HepG2 (cell line): Measurements from ENCODE around the gene CCDC28A. TPM values are rescaled to one million over a fixed set of nuclear protein-coding genes. Genes with fewer than 3 reads are reported as not detected.
A peak's percentile ranks its signal among the peaks of the same experiment; 100 is the strongest.

Experiments
- ELF3 ChIP-seq: IDR thresholded peaks from 2 replicates; pipeline ENCODE4 v1.6.1; 2016; ENCODE audit warnings: missing genetic modification reagents, missing compliant biosample characterization
- GATAD2A ChIP-seq: IDR thresholded peaks from 2 replicates; pipeline ENCODE4 v1.6.1; 2016
- GTF3A ChIP-seq: sonication (generic); formaldehyde crosslinking; conservative IDR thresholded peaks from 2 replicates; pipeline ENCODE4 v1.4.0; 2020; ENCODE audit warnings: mild to moderate bottlenecking, missing genetic modification reagents
- HES4 ChIP-seq: sonication (generic); formaldehyde crosslinking; IDR thresholded peaks from 2 replicates; pipeline ENCODE4 v1.9.0; 2021; ENCODE audit warnings: mild to moderate bottlenecking, missing genetic modification reagents, borderline replicate concordance
- ISL2 ChIP-seq: sonication (generic); formaldehyde crosslinking; IDR thresholded peaks from 2 replicates; pipeline ENCODE4 v1.5.0; 2020; ENCODE audit warnings: missing genetic modification reagents
- KLF15 ChIP-seq: sonication (generic); formaldehyde crosslinking; IDR thresholded peaks from 2 replicates; pipeline ENCODE4 v1.8.1; 2023; ENCODE audit warnings: borderline replicate concordance, mild to moderate bottlenecking, inconsistent platforms, missing genetic modification reagents, mixed read lengths
- PLRG1 ChIP-seq: fragments of 450-650 bp; conservative IDR thresholded peaks from 2 replicates; pipeline ENCODE4 v1.6.1; 2016
- SKI ChIP-seq: fragments of 450-650 bp; IDR thresholded peaks from one replicate; pipeline ENCODE4 v1.6.1; 2018; ENCODE audit warnings: mild to moderate bottlenecking; ENCODE audit not compliant: partially characterized antibody
- SOX13 ChIP-seq, 3 experiments: fragments of 450-650 bp in 1 of 3; sonication (generic) in 1 of 3; formaldehyde crosslinking in 1 of 3; IDR thresholded peaks in 2 of 3; conservative IDR thresholded peaks in 1 of 3; 2 replicates each; pipeline versions ENCODE4 v1.5.0 to v1.6.1; 2016 to 2020; ENCODE audit warnings: antibody characterized with exemption in 1 of 3, mild to moderate bottlenecking in 1 of 3, missing compliant biosample characterization in 1 of 3, missing genetic modification reagents in 1 of 3, moderate library complexity in 1 of 3
- WIZ ChIP-seq: sonication (generic); formaldehyde crosslinking; IDR thresholded peaks from 2 replicates; pipeline ENCODE4 v1.5.1; 2020; ENCODE audit warnings: mild to moderate bottlenecking, missing genetic modification reagents
- ZNF20 ChIP-seq: sonication (generic); formaldehyde crosslinking; IDR thresholded peaks from 2 replicates; pipeline ENCODE4 v1.4.0; 2020; ENCODE audit warnings: mild to moderate bottlenecking, moderate library complexity, missing genetic modification reagents
- ZNF776 ChIP-seq: sonication (generic); formaldehyde crosslinking; IDR thresholded peaks from 2 replicates; pipeline ENCODE4 v1.4.0; 2020; ENCODE audit warnings: mild to moderate bottlenecking, missing genetic modification reagents
- polyA plus RNA-seq, 8 experiments: library from polyadenylated mRNA; depleted of rRNA in 3 of 8; stranded (reverse) in 7 of 8; unstranded in 1 of 8; fragments of >200 nt; fragmentation: Illumina TruSeq in 4 of 8; extraction: Trizol in 4 of 8; gene quantifications; 2 replicates each; pipeline versions ENCODE4 v1.2.1 to v1.2.3, GENCODE V29; 2011 to 2016; ENCODE audit warnings: low read depth in 4 of 8, missing spikeins in 1 of 8, mixed read lengths in 1 of 8; ENCODE audit not compliant: insufficient read depth in 1 of 8
- total RNA-seq, 5 experiments: library from RNA; depleted of rRNA; stranded (reverse); fragments of >200 nt; fragmentation: Illumina TruSeq; extraction: Trizol; gene quantifications; 2 replicates each; pipeline ENCODE4 v1.2.3, GENCODE V29; 2016; ENCODE audit warnings: low read depth in 1 of 5
- TF ChIP-seq, protein P1 (sequence below): sonication (generic); formaldehyde crosslinking; IDR thresholded peaks from 2 replicates; pipeline ENCODE4 v1.9.0; 2021; ENCODE audit warnings: missing genetic modification reagents, borderline replicate concordance
- TF ChIP-seq, protein P2 (sequence below): sonication (generic); formaldehyde crosslinking; IDR thresholded peaks from 2 replicates; pipeline ENCODE4 v1.5.0; 2020; ENCODE audit warnings: mild to moderate bottlenecking, missing genetic modification reagents
- TF ChIP-seq, protein P3 (sequence below): sonication (generic); formaldehyde crosslinking; IDR thresholded peaks from 2 replicates; pipeline ENCODE4 v1.5.0; 2020; ENCODE audit warnings: mild to moderate bottlenecking, missing genetic modification reagents
- TF ChIP-seq, protein P4 (sequence below): sonication (generic); formaldehyde crosslinking; conservative IDR thresholded peaks from 2 replicates; pipeline ENCODE4 v1.4.0; 2020; ENCODE audit warnings: missing genetic modification reagents
- TF ChIP-seq, protein P5 (sequence below): sonication (generic); formaldehyde crosslinking; IDR thresholded peaks from 2 replicates; pipeline ENCODE4 v1.8.1; 2022; ENCODE audit warnings: mild to moderate bottlenecking, missing genetic modification reagents
- TF ChIP-seq, protein P6 (sequence below): sonication (generic); formaldehyde crosslinking; IDR thresholded peaks from 2 replicates; pipeline ENCODE4 v1.5.0; 2020; ENCODE audit warnings: mild to moderate bottlenecking, low read depth, missing genetic modification reagents, borderline replicate concordance

CCDC28A gene
- total and polyA plus RNA-seq, 2 of the 13 experiments (the other 11 are each of a cell fraction or from before 2014, with no cell fraction given): 15.8 TPM

DNA sequence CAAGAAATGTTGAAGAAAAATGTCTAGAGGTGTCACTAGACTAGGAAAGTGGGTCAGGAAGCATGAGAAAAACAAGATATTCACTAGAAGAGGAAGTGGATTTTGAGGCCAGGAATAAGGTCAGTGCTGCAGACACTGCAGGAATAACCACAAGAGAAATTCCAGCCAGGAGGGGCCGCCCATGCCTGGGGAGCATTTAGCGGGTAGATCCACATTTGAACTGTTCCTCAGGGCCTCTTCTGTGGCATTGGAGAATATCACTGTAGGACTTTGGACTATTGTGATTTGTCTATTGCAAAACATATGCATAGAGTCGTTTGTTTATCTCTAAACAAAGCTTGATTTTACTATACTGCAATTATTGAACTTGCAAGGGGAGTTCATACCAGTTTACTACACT lies 49.6 kb upstream of the CCDC28A start (continued):
- TF ChIP-seq, protein P1, sequence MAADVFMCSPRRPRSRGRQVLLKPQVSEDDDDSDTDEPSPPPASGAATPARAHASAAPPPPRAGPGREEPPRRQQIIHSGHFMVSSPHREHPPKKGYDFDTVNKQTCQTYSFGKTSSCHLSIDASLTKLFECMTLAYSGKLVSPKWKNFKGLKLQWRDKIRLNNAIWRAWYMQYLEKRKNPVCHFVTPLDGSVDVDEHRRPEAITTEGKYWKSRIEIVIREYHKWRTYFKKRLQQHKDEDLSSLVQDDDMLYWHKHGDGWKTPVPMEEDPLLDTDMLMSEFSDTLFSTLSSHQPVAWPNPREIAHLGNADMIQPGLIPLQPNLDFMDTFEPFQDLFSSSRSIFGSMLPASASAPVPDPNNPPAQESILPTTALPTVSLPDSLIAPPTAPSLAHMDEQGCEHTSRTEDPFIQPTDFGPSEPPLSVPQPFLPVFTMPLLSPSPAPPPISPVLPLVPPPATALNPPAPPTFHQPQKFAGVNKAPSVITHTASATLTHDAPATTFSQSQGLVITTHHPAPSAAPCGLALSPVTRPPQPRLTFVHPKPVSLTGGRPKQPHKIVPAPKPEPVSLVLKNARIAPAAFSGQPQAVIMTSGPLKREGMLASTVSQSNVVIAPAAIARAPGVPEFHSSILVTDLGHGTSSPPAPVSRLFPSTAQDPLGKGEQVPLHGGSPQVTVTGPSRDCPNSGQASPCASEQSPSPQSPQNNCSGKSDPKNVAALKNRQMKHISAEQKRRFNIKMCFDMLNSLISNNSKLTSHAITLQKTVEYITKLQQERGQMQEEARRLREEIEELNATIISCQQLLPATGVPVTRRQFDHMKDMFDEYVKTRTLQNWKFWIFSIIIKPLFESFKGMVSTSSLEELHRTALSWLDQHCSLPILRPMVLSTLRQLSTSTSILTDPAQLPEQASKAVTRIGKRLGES: no peak
- TF ChIP-seq, protein P2, sequence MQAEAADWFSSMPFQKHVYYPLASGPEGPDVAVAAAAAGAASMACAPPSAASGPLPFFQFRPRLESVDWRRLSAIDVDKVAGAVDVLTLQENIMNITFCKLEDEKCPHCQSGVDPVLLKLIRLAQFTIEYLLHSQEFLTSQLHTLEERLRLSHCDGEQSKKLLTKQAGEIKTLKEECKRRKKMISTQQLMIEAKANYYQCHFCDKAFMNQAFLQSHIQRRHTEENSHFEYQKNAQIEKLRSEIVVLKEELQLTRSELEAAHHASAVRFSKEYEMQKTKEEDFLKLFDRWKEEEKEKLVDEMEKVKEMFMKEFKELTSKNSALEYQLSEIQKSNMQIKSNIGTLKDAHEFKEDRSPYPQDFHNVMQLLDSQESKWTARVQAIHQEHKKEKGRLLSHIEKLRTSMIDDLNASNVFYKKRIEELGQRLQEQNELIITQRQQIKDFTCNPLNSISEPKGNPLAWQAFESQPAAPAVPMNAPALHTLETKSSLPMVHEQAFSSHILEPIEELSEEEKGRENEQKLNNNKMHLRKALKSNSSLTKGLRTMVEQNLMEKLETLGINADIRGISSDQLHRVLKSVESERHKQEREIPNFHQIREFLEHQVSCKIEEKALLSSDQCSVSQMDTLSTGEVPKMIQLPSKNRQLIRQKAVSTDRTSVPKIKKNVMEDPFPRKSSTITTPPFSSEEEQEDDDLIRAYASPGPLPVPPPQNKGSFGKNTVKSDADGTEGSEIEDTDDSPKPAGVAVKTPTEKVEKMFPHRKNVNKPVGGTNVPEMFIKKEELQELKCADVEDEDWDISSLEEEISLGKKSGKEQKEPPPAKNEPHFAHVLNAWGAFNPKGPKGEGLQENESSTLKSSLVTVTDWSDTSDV (CRISPR knock-in tag): no peak
- TF ChIP-seq PLRG1 (no peak), GATAD2A (CRISPR knock-in tag) (peak; percentile 49; the same call in 1 of the 2 replicates), SOX13 (IDR thresholded peaks at IDR 0.05) (no peak), SOX13 (CRISPR knock-in tag; conservative IDR thresholded peaks at IDR 0.05 in 1 of 2, IDR thresholded peaks at IDR 0.05 in 1 of 2) (0 out of 4 replicates have a peak, but pooled peaks of 1 of the 2 experiments have one; percentile 8), GTF3A (no peak), ZNF20 (CRISPR knock-in tag) (no peak), HES4 (CRISPR knock-in tag) (no peak), ZNF776 (no peak), ISL2 (CRISPR knock-in tag) (0 out of 2 replicates have a peak, but pooled peaks have one; percentile 28), SKI (no peak), WIZ (CRISPR knock-in tag) (no peak), KLF15 (no peak), ELF3 (CRISPR knock-in tag) (peak; percentile 58)
- TF ChIP-seq, protein P3, sequence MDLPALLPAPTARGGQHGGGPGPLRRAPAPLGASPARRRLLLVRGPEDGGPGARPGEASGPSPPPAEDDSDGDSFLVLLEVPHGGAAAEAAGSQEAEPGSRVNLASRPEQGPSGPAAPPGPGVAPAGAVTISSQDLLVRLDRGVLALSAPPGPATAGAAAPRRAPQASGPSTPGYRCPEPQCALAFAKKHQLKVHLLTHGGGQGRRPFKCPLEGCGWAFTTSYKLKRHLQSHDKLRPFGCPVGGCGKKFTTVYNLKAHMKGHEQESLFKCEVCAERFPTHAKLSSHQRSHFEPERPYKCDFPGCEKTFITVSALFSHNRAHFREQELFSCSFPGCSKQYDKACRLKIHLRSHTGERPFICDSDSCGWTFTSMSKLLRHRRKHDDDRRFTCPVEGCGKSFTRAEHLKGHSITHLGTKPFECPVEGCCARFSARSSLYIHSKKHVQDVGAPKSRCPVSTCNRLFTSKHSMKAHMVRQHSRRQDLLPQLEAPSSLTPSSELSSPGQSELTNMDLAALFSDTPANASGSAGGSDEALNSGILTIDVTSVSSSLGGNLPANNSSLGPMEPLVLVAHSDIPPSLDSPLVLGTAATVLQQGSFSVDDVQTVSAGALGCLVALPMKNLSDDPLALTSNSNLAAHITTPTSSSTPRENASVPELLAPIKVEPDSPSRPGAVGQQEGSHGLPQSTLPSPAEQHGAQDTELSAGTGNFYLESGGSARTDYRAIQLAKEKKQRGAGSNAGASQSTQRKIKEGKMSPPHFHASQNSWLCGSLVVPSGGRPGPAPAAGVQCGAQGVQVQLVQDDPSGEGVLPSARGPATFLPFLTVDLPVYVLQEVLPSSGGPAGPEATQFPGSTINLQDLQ (CRISPR knock-in tag): no peak
- TF ChIP-seq, protein P4, sequence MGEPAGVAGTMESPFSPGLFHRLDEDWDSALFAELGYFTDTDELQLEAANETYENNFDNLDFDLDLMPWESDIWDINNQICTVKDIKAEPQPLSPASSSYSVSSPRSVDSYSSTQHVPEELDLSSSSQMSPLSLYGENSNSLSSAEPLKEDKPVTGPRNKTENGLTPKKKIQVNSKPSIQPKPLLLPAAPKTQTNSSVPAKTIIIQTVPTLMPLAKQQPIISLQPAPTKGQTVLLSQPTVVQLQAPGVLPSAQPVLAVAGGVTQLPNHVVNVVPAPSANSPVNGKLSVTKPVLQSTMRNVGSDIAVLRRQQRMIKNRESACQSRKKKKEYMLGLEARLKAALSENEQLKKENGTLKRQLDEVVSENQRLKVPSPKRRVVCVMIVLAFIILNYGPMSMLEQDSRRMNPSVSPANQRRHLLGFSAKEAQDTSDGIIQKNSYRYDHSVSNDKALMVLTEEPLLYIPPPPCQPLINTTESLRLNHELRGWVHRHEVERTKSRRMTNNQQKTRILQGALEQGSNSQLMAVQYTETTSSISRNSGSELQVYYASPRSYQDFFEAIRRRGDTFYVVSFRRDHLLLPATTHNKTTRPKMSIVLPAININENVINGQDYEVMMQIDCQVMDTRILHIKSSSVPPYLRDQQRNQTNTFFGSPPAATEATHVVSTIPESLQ (CRISPR knock-in tag): no peak
- TF ChIP-seq, protein P5, sequence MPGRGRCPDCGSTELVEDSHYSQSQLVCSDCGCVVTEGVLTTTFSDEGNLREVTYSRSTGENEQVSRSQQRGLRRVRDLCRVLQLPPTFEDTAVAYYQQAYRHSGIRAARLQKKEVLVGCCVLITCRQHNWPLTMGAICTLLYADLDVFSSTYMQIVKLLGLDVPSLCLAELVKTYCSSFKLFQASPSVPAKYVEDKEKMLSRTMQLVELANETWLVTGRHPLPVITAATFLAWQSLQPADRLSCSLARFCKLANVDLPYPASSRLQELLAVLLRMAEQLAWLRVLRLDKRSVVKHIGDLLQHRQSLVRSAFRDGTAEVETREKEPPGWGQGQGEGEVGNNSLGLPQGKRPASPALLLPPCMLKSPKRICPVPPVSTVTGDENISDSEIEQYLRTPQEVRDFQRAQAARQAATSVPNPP (CRISPR knock-in tag): no peak
- TF ChIP-seq, protein P6, sequence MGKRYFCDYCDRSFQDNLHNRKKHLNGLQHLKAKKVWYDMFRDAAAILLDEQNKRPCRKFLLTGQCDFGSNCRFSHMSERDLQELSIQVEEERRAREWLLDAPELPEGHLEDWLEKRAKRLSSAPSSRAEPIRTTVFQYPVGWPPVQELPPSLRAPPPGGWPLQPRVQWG: no peak
